ENCODE measurements around the gene RBM33.

RBM33 gene

GRCh38 chr7:155752756-155753445, 108.4 kb downstream of the RBM33 start:
- DNase-seq, result no peak

GRCh38 chr7:155753446-155753965, 109.0 kb downstream of the RBM33 start:
- DNase-seq, result no peak

GRCh38 chr7:155754165-155754564, 109.7 kb downstream of the RBM33 start:
- DNase-seq, result no peak

- DNase-seq, result no peak
These were observed 110.6 kb downstream of the RBM33 start for GRCh38 chr7:155755026-155755425.

GRCh38 chr7:155756322-155756721, 111.9 kb downstream of the RBM33 start:
- no peak for DNase-seq

GRCh38 chr7:155758348-155758747, 113.9 kb downstream of the RBM33 start:
- DNase-seq, result no peak

GRCh38 chr7:155759740-155760430, 115.4 kb downstream of the RBM33 start:
- DNase-seq, result no peak

GRCh38 chr7:155761162-155761561, 116.7 kb downstream of the RBM33 start:
- DNase-seq, result no peak

- no peak for DNase-seq
These were observed 117.6 kb downstream of the RBM33 start for GRCh38 chr7:155762036-155762435.

- DNase-seq, result no peak
These were observed 118.2 kb downstream of the RBM33 start for GRCh38 chr7:155762655-155763054.

- no peak for DNase-seq
These were observed 118.7 kb downstream of the RBM33 start for GRCh38 chr7:155763122-155763521.

GRCh38 chr7:155763691-155764437, 119.4 kb downstream of the RBM33 start:
- peak; percentile 40 for DNase-seq

- no peak for DNase-seq
These were observed 120.0 kb downstream of the RBM33 start for GRCh38 chr7:155764438-155764793.

- no peak for DNase-seq
These were observed 121.0 kb downstream of the RBM33 start for GRCh38 chr7:155765458-155765857.

- DNase-seq, result no peak
These were observed 121.9 kb downstream of the RBM33 start for GRCh38 chr7:155766386-155766785.

- DNase-seq, result no peak
These were observed 122.8 kb downstream of the RBM33 start for GRCh38 chr7:155766966-155767916.

GRCh38 chr7:155769701-155770100, 125.2 kb downstream of the RBM33 start:
- no peak for DNase-seq

- no peak for DNase-seq
These were observed 125.8 kb downstream of the RBM33 start for GRCh38 chr7:155770241-155770640.

GRCh38 chr7:155773531-155773930, 129.1 kb downstream of the RBM33 start:
- no peak for DNase-seq

- DNase-seq, result no peak
These were observed 130.5 kb downstream of the RBM33 start for GRCh38 chr7:155774947-155775346.

GRCh38 chr7:155775691-155776090, 131.2 kb downstream of the RBM33 start:
- no peak for DNase-seq

GRCh38 chr7:155776606-155777005, 132.1 kb downstream of the RBM33 start:
- DNase-seq, result no peak

- no peak for DNase-seq
These were observed 133.9 kb downstream of the RBM33 start for GRCh38 chr7:155778349-155778748.

Data from left hindlimb (tissue), 1 donor.